ENCODE results near the gene RGL1. TPM values are rescaled to one million over a fixed set of nuclear protein-coding genes. Genes with fewer than 3 reads are reported as not detected.

The RGL1 gene
- total and polyA plus RNA-seq, 9 of the 15 experiments (the other 6 are each of a cell fraction or from before 2014, with no cell fraction given), result under 0.01 to 0.07 (median 0.04) TPM

DNA sequence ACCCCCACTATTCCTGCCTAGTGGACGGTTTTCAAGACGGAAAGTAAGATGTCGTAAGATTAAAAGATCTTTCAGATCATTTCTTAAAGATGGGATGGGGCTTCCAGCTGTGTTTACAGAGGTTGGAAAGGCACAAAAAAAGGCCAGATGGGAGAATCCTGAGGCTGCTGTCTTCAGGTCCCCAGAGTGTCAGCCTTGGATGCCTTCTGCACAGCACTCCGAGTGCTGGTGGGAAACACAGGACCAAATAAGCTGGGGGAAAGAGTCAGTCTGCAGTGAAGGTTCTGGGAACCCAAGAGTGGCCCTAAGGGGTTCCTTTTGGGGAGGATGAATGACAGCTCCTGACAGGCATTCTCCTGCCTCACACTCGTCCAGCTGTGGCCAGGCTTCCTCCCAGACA, 136.1 kb downstream of the RGL1 start:
- Histone ChIP-seq H3K4me1 (replicated peaks in 1 of 2; ENCODE audit: control insufficient read depth in 2 of 2, insufficient read depth in 2 of 2, low read length in 2 of 2) (peaks cover 10 to 17% of the 10 kb centered on the region in 2 experiments; a peak in 4 of 5 replicates), H3K27me3 (ENCODE audit: control insufficient read depth in 2 of 2, insufficient read depth in 2 of 2, low read length in 2 of 2) (no peaks in the 10 kb centered on the region), H3K79me2 (ENCODE audit: control insufficient read depth, insufficient read depth, low read length) (no peaks in the 10 kb centered on the region), H2AFZ (ENCODE audit: low read depth, low read length) (no peak overlapping the region), H3K4me2 (ENCODE audit: insufficient read depth, low read length) (no peak overlapping the region), H3K36me3 (ENCODE audit: control insufficient read depth, insufficient read depth, low read length) (peaks cover 69% of the 10 kb centered on the region), H3K4me3 (no peak overlapping the region), H3K9ac (ENCODE audit: insufficient read depth in 1 of 2, low read depth in 2 of 2, low read length in 2 of 2) (no peak overlapping the region), H4K20me1 (replicated peaks; ENCODE audit: control insufficient read depth, insufficient read depth, low read length) (no peaks in the 10 kb centered on the region), H3K27ac (ENCODE audit: extremely low read depth, low read depth, low read length) (no peak overlapping the region), H3K9me3 (replicated peaks; ENCODE audit: control insufficient read depth, insufficient read depth, low read depth, low read length) (no peaks in the 10 kb centered on the region), H3K9me1 (ENCODE audit: control insufficient read depth, insufficient read depth, low read length) (no peaks in the 10 kb centered on the region)
- intact Hi-C loops (cut with micrococcal nuclease) (no loop called here), in situ Hi-C loops (cut with MboI) (no loop called here)
- no peak for DNase-seq (ENCODE audit: extremely low read depth in 1 of 4, low spot score in 3 of 4)
- ChIA-PET CTCF (ENCODE audit: low intra/inter-chr PET ratio) (no interaction called here), POLR2A (interaction anchor here (0.9 to 1.3 kb wide), 3 partner anchors 9 to 17 kb away, joined by 3 to 4 read pairs (median 4); no protein-coding TSS in a partner anchor)
- TF ChIP-seq, protein P1, sequence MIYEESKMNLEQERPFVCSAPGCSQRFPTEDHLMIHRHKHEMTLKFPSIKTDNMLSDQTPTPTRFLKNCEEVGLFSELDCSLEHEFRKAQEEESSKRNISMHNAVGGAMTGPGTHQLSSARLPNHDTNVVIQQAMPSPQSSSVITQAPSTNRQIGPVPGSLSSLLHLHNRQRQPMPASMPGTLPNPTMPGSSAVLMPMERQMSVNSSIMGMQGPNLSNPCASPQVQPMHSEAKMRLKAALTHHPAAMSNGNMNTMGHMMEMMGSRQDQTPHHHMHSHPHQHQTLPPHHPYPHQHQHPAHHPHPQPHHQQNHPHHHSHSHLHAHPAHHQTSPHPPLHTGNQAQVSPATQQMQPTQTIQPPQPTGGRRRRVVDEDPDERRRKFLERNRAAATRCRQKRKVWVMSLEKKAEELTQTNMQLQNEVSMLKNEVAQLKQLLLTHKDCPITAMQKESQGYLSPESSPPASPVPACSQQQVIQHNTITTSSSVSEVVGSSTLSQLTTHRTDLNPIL (CRISPR knock-in tag; IDR thresholded peaks at IDR 0.05), result no peak
- TF ChIP-seq HDAC6 (IDR thresholded peaks at IDR 0.05; ENCODE audit: low read depth, low read length) (no peak), NR2C1 (IDR thresholded peaks at IDR 0.05) (no peak), NR2C1 (tag; IDR thresholded peaks at IDR 0.05) (no peak), ZNF551 (CRISPR knock-in tag; IDR thresholded peaks at IDR 0.05) (no peak)
- TF ChIP-seq, protein P2, sequence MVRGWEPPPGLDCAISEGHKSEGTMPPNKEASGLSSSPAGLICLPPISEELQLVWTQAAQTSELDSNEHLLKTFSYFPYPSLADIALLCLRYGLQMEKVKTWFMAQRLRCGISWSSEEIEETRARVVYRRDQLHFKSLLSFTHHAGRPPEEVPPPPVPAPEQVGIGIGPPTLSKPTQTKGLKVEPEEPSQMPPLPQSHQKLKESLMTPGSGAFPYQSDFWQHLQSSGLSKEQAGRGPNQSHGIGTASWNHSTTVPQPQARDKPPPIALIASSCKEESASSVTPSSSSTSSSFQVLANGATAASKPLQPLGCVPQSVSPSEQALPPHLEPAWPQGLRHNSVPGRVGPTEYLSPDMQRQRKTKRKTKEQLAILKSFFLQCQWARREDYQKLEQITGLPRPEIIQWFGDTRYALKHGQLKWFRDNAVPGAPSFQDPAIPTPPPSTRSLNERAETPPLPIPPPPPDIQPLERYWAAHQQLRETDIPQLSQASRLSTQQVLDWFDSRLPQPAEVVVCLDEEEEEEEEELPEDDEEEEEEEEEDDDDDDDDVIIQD (CRISPR knock-in tag; IDR thresholded peaks at IDR 0.05), result no peak
- no TSS peak for BruUV-seq (replicated peaks)
- no peak for FAIRE-seq
- ATAC-seq, result no peak
- 78% methylated on average over 5 of the region's 5 CpGs for WGBS (ENCODE audit: insufficient coverage, low coverage, missing lambda C conversion rate)

Measured in K562 (cell line).